ENCODE data around the gene ST6GALNAC6.

DNA sequence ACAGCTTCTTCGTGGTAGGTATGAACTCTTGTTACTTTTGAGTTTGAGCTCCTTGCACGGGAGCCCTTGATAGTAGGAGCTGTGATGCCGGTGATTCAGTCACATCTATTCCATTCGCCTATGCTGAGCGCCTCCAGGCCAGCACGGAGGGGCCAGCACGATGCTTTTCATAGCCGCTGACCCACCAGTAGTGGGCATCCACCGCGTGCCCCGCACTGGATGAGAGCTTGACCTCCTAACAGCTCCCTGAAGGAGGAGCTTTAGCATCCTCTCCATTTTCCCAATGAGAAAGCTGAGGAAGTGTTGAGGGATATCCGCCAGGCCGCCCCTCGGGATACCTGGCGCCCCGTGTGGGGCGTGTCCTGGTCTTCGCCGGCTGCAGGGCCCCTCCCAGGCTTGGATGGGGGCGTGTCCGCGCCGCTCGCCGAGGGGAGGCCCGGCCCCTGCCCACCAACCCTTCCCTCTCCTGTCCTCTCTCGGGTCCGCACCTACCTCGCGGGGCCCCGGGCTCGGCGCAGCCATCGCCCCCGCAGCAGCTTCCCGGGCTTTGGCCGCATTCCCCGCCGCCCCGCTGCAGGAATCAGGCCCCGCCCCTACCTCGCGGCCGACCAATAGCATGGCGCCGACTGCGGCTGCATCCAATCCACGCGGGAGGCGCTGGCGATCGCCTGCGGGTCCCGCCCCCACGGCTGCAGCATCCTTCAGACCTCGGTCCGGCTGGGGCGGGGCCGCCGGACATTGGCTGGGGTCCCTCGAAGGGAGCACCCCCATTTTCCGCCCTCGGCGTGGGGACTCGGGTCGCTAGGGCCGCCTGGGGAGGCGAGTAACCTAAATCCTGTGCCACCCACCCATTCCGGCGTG is 31.1 kb upstream of the ST6GALNAC6 start, which contains the start of gene PIP5KL1:
- TF ChIP-seq TAF1 (IDR thresholded peaks at IDR 0.05; ENCODE audit: borderline replicate concordance, insufficient read depth, low read length) (no peak), POLR2AphosphoS5 (IDR thresholded peaks at IDR 0.05; ENCODE audit: low read depth, low read length) (no peak), SIN3A (IDR thresholded peaks at IDR 0.05; ENCODE audit: borderline replicate concordance, insufficient read depth, low read length) (no peak)
- TF ChIP-seq, protein P1, sequence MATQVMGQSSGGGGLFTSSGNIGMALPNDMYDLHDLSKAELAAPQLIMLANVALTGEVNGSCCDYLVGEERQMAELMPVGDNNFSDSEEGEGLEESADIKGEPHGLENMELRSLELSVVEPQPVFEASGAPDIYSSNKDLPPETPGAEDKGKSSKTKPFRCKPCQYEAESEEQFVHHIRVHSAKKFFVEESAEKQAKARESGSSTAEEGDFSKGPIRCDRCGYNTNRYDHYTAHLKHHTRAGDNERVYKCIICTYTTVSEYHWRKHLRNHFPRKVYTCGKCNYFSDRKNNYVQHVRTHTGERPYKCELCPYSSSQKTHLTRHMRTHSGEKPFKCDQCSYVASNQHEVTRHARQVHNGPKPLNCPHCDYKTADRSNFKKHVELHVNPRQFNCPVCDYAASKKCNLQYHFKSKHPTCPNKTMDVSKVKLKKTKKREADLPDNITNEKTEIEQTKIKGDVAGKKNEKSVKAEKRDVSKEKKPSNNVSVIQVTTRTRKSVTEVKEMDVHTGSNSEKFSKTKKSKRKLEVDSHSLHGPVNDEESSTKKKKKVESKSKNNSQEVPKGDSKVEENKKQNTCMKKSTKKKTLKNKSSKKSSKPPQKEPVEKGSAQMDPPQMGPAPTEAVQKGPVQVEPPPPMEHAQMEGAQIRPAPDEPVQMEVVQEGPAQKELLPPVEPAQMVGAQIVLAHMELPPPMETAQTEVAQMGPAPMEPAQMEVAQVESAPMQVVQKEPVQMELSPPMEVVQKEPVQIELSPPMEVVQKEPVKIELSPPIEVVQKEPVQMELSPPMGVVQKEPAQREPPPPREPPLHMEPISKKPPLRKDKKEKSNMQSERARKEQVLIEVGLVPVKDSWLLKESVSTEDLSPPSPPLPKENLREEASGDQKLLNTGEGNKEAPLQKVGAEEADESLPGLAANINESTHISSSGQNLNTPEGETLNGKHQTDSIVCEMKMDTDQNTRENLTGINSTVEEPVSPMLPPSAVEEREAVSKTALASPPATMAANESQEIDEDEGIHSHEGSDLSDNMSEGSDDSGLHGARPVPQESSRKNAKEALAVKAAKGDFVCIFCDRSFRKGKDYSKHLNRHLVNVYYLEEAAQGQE (IDR thresholded peaks at IDR 0.05; ENCODE audit: insufficient read depth in 1 of 2, low read depth in 2 of 2, low read length in 2 of 2) = no peak
